GM18873 (cell line): ENCODE results near the gene C1orf174.

Experiments used
- ATAC-seq: cut with Tn5 transposase; IDR thresholded peaks from one replicate; pipeline ENCODE4 v1.9.1; 2021; ENCODE audit warnings: mild to moderate bottlenecking, moderate library complexity, moderate number of reproducible peaks; ENCODE audit not compliant: unreplicated experiment, low FRiP score

C1orf174 gene

DNA sequence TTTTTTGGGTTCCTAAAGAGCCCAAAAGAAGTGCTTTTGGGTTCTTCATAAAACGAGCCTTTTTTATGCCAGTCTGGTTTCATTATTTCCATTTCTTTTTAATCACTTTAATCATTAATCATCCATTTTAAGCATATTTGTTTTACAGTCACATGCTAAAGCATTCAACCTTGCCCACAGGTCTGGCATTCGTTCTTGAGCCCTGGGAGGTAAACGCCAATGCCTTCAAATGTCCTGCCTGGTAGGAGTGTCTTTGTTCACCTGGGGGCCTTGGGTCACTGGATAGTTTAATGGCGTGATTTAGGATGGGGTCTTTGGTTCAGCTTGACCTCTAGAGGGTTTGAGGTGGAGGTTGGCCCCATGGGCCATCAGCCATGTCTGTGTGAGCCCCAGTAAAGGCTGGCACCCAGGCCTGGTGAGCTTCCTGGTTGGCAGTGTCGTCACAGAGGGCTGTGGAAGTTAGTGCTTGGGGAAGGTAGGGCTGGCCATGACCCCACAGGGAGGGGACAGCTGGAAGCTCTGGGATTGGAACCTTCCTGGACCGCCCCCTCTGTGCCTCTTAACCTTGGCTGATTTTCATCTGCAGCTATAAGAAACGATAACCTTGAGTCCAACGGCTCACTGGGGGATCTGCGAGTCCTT lies 20.2 kb downstream of the C1orf174 start:
- no peak for ATAC-seq

DNA sequence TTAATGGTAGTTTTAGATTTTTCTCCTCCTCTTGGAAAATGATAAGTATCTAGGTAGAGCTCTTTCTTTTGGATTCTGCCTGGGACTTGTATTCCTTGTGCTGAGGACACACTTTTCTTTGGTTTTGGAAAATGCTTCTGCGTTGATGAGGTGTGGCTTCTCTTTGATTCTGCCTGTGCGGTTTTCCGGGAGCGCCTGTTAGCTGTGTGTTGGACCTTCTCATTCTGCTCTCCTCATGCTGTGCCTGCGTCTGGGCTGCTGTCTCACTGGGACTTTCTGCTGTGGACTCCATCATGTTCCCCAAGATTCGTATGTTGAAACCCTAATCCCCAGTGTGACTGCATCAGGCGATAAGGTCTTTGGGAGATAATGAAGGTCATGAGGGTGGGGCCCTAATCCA lies 21.0 kb downstream of the C1orf174 start:
- ATAC-seq, result no peak

GRCh38 chr1:3876716-3877115 lies 23.4 kb downstream of the C1orf174 start:
- ATAC-seq, result no peak

DNA sequence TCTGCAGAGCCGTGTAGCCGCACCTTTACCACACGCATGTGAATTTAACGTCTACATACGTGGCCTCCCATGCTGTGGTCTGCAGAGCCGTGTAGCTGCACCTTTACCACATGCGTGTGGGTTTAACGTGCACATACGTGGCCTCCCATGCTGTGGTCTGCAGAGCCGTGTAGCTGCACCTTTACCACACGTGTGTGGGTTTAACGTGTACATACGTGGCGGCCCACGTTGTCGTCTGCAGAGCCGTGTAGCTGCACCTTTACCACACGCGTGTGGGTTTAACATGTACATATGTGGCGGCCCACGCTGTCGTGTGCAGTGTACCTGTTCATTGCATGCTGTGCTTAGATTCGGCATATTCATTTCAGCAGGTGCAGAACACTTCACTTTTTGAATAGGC lies 25.3 kb downstream of the C1orf174 start:
- ATAC-seq, result no peak

- ATAC-seq, result no peak
Measured at GRCh38 chr1:3872546-3872945, 27.5 kb downstream of the C1orf174 start.

- no peak for ATAC-seq
Measured at GRCh38 chr1:3871451-3871805, 28.6 kb downstream of the C1orf174 start.

- ATAC-seq, result no peak
Measured at GRCh38 chr1:3869751-3870301, 30.2 kb downstream of the C1orf174 start.

GRCh38 chr1:3868464-3869006 lies 31.5 kb downstream of the C1orf174 start:
- ATAC-seq, result no peak

- no peak for ATAC-seq
Measured at GRCh38 chr1:3865606-3866160, 34.4 kb downstream of the C1orf174 start.

- ATAC-seq, result no peak
Measured at GRCh38 chr1:3864884-3865283, 35.2 kb downstream of the C1orf174 start.

GRCh38 chr1:3863231-3863935 lies 36.7 kb downstream of the C1orf174 start:
- no peak for ATAC-seq

DNA sequence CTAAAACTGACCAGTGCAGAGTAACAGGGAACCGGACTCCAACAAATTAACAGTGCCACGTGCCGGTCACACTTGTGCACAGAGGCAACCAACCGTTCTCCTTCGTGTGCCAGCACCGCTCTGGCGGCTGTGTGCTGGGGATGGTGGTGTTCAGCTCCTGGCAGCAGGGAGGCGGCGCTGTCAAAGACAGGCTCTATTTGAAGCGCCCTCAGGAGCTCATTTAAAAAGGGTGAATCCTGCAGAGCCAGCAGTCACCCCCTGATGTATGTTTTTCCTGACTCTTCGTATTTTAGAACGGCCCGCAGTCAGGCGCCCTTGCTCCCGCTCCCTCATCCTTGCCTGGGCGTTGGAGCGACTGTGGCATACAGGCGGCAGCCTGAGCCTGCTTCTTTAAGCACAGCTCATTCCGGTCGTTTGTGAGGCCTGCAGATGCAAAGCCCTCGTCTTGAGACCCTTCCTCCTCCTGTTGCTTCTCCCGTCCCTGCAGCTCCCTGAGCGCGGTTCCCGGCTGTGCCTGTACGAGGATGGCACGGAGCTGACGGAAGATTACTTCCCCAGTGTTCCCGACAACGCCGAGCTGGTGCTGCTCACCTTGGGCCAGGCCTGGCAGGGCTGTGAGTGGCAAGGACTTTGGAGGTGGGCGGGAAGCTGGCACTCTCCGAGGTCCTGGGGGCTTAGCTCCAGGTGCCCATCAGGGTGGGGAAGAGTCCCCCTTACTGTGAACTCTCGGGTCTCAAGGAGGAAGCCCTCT lies 41.7 kb downstream of the C1orf174 start:
- no peak for ATAC-seq

DNA sequence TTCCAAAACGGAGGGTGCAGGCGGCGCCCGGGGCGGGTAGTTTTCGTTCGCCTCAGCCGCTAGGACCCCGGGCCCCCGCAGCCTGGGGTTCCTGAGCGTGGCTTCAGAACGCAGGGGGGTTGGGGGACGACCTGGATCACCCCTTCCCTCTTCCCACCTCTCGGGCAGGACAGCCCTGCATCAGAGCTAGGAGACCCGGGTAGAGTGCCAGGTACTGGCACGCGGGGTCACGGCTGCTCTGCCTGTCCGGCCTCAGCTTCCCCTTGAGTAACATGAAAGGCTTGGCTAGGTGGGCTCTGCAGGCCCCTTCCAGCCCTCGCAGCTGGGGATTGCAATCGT lies 42.3 kb downstream of the C1orf174 start:
- ATAC-seq, result no peak

GRCh38 chr1:3856923-3857790 lies 42.9 kb downstream of the C1orf174 start, which contains the start of the genes CEP104 and DFFB:
Gene CEP104, minus strand, starts transcription at chr1:3857211. Its CDS starts 4,804 bp downstream, at chr1:3852407.
Gene DFFB, plus strand, starts transcription at chr1:3857476. Its CDS starts 128 bp downstream, at chr1:3857604.
- peak; percentile 91 for ATAC-seq

GRCh38 chr1:3852711-3853485 lies 47.2 kb downstream of the C1orf174 start:
- ATAC-seq, result no peak

DNA sequence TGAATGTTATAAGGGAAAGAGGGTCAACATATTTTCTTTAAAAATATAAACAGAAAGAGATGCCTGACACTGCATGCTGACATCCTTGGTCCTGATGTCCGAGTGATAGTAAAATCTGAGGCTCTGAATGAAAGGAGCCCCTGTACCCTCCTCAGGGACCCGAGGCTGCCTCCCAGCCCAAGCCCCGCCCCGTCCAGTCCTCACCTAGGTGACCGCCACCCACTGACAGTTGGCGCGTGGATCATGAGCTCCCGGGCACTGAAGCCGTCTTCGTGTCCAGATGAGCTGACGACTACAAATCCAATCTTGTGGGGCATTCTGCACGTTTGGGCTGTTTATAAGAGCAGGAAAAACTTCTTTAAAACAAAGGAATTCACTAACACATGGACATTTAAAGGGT lies 48.0 kb downstream of the C1orf174 start:
- ATAC-seq, result no peak

DNA sequence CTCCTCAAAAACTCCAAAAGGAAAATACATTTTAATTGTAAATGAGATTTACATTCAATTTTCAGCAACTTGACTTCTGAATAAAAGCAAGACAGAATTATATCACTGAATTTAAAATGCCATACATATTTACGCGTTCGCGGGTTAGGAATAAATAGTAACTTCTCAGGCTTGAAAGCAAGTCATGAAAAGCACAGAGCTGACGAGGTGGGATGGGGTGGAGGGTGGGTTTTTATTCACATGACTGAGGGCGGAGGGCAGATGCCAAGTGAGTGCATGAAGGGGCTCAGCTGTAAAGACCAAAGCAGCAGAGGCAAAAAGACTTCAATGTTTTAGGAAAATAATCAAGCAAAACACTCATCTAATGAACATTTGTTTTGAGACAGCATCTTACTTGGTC lies 48.8 kb downstream of the C1orf174 start:
- ATAC-seq, result no peak

DNA sequence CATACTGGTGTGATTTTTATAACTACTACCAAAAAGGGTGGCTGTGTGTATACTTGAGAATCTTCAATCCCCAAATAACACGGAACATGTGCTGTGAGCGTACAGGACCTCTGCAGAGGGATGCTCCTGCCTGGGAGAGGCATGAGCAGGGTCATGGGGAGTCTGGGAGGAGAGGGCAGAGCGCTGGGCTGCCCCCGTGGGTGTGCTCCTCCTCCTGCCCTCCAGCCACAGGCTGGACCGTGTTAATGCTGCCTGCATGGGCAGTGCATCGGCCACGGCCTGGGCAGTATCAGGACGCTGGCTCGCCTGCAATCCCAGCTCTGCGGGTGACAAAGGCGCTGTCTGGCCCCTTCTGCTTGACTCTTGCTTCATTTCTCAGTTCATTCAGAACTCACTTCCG lies 49.2 kb downstream of the C1orf174 start:
- ATAC-seq, result no peak

DNA sequence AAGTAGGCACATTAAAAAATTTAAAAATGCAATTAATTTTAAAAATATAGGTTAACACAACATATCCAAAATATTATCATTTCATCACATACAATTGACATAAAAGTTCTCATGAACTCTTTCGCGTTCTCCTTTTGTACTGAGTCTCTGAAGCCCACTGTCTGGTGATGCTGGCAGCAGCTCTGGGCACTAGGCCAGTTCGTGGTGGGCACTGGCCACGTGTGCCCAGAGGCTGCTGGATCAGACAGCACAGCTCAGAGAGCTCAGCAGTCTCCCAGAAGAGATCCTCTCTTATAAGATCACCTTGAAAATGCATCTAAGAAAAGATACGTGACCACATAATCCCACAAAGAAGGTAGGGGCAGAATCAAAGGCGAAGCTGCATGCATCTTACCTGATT lies 53.0 kb downstream of the C1orf174 start:
- no peak for ATAC-seq
